NCI-H146 (cell line): ENCODE measurements around the gene TDRD3.

Source experiments
- DNase-seq: peaks from one replicate; lab custom pipeline; 2025; lab: John Stamatoyannopoulos, UW

TDRD3 gene

GRCh38 chr13:60454425-60454824 lies 57.4 kb downstream of the TDRD3 start:
- no peak for DNase-seq

DNA sequence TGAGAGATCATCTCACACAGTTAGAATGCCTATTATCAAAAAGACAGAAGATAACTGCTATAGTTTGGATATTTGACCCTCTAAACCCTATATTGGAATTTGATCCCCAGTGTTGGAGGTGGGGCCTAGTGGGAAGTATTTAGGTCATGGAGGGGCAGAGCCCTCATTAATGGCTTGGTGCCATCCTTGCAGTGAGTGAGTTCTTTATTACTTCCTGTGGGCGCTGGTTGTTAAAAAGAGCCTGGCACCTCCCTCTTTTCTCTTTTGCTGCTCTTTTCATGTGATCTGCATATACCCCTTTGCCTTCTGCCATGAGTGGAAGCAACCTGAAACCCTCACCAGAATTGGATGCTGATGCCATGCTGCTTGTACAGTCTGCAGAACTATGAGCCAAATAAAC lies 66.8 kb downstream of the TDRD3 start:
- DNase-seq, result no peak

GRCh38 chr13:60467098-60467497 lies 70.1 kb downstream of the TDRD3 start:
- DNase-seq, result no peak

DNA sequence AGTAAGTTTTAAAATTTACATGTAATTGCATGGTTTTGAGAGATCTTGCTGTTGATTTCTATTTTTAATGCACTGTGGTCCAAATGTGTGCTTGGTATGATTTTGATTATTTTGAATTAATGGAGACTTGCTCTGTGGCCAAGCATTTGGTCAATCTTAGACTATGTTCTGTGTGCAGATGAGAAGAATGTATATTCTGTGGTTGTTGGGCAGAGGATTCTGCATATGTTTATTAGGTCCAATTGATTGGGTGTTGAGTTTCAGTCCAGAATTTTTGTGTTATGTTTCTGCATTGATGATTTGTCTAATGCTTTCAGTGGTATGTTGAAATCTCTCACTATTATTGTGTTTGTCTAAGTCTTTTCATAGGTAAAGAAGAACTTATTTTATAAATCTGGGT lies 82.3 kb downstream of the TDRD3 start:
- no peak for DNase-seq

DNA sequence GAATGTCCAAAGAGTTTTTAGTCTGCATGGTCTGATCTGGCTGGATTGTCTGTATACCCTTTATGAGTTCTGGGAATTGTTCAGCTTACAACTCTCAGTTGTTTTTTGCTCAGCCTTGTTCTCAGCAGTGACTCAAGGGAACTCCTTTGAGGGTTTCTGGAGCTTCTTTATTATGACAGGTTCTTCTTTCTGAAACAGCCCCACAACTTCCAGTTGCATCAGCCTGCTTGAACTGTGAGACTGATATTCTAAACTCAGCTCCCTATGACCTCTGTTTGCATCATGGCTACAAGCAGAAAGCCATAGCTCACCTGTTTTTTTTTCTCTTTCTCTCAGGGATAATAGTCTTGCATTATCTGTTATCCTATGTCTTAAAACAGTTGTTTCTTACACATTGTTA lies 85.0 kb downstream of the TDRD3 start:
- no peak for DNase-seq

DNA sequence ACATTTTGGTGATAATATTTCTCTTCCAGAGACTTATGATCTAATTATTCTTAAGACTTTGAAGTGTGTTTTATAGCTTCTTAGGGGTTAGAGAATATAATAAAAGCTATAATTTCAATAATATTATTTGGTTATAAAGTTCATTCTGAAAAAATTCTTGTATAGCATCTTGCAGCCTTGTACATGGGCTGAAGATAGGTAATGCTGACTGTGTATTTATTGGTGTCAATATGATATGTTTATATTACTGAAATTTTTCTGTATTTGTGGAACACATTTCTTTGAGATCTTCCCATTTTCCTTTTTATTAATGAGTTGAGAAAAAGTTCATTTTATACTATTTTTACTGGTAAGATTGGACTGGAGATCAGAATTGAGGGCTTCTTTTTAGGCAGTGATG lies 87.8 kb downstream of the TDRD3 start:
- DNase-seq, result no peak

DNA sequence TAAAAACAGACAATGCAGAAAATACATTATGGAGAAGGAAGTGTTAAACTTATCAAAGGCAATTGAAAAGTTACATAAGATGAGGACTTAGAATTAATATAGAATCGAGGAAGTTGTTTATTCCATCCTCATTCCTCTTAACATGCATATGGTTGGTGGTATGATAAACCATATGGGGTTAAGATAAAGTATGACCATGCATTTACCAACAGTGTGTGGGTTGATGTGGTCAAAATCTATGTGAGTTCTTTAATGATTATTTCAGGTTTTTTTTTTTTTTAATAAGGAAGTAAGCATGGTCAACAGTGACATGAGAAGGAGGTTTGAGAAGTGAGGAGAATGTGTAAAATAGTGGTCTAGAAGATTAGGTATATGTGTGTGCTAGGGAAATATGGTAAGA lies 94.5 kb downstream of the TDRD3 start:
- no peak for DNase-seq

- no peak for DNase-seq
These were observed 95.2 kb downstream of the TDRD3 start for GRCh38 chr13:60492187-60492586.

GRCh38 chr13:60494296-60494695 lies 97.3 kb downstream of the TDRD3 start:
- DNase-seq, result no peak

GRCh38 chr13:60501236-60501635 lies 104.2 kb downstream of the TDRD3 start:
- DNase-seq, result no peak

- DNase-seq, result no peak
These were observed 112.8 kb downstream of the TDRD3 start for GRCh38 chr13:60509601-60510386.

DNA sequence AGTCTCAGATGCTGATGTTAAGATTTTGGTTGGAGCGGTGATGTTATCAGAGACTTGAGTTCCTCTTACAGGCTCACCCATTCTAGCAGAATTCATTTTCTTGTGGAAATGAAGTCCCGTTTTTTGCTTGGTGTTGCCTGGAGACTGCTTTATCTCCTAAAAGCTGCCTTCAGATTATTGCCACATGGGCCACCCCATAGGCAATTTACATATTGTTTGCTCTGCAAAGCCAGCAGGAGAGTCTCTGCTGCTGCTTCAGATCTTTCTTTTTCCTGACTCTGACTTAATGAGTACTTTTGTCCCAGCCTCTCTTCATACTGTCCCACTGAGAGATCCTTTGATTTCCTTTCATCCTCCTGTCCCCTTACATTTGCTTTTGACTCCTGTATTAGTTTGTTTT lies 114.6 kb downstream of the TDRD3 start:
- no peak for DNase-seq

- DNase-seq, result no peak
These were observed 117.9 kb downstream of the TDRD3 start for GRCh38 chr13:60514891-60515290.

- DNase-seq, result no peak
These were observed 122.5 kb downstream of the TDRD3 start for GRCh38 chr13:60519496-60519895.

GRCh38 chr13:60520902-60521569 lies 124.0 kb downstream of the TDRD3 start:
- no peak for DNase-seq

DNA sequence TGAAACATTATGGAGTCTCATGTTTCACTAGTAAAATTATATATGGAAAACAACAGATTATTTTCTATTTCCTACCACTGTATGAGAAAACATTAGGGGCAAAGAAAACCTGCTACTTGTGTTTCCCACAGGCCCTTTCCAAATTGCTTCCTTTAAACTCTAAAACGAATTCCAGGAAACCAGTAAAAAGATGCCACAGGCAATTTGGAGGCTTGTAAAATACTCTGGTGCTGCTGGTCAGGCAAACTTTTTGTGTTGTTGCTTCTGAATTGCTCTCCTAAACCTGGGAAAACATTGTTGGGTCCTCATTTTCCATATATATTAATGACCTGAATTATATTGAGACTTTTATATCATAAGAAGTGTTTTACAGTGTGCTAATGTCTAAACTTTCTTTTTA lies 141.5 kb downstream of the TDRD3 start:
- no peak for DNase-seq

DNA sequence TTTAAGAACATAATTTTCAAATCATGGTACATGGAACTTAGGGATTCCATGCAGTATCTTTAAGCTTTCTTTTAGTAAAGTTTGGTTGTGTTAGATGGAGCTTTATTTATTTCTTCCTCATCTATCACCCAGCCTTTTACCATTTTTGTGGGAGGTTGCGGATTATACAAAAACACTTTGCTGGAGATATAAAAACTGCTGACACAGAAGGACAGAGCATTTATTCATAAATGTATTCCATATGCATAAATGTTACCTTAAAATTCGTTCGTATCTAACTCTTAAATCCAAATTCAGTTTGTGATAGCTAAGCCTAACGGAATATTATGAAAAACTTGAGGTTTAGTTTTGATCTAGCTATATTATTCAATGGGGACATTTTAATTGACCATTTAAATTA lies 143.3 kb downstream of the TDRD3 start:
- DNase-seq, result no peak

DNA sequence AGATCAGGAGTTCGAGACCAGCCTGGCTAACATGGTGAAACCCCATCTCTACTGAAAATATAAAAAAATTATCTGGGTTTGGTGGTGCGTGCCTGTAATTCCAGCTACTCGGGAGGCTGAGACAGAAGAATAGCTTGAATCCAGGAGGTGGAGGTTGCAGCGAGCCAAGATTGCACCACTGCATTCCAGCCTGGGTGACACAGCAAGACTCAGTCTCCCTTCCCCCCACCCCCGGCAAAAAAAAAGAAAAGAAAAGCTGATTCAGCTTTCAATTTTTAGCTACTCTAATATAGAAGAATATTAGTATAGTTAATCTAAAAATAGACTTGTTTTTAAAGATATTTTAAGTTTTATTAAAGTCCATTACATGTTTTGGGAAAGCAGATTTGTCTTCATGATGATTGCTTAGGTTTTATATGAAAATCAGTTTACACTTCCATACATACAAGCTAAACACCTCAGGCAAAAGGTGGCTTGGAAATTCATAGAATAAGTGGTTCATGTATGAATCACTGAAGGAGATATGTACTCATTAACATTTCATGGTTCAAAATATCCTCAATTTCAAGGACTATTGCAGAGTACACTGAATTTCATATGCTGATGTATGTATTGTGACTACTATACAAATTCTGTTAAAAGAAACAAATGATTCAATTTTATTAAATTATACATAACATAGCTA lies 165.2 kb downstream of the TDRD3 start:
- no peak for DNase-seq

DNA sequence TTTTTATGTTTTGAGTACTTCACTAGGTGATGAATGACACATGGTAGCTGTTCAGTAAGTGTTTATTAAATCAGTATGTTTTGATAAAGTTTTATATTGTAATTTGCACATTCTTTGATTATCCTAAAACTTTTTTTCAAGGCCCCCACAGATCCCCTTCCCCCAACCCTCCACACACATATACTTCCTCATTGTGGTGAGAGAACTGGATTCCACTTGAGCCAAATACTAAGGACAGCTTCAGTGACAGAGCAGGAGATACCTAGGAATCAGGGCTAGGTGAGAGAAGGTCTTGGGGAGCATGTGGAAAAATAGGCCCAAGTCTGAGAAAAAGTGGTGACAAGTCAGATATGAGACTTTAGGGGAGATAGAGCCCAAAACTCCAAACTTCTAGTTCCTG lies 174.6 kb downstream of the TDRD3 start:
- no peak for DNase-seq

- DNase-seq, result peak; percentile 92
These were observed 175.2 kb downstream of the TDRD3 start for GRCh38 chr13:60572003-60572798.

- DNase-seq, result peak; percentile 52
These were observed 175.8 kb downstream of the TDRD3 start for GRCh38 chr13:60572855-60573254.

GRCh38 chr13:60574735-60575134 lies 177.7 kb downstream of the TDRD3 start:
- DNase-seq, result peak; percentile 10
